Hindlimb muscle (tissue), 1 donor: Measurements from ENCODE around the gene KIF6. TPM values are rescaled to one million over a fixed set of nuclear protein-coding genes. Genes with fewer than 3 reads are reported as not detected.
"Not testable (repeated sequence)": the region's sequence is repeated elsewhere in the genome, so short reads cannot be mapped to it uniquely, and the experiment has no call there.

Experiments
- DNase-seq: peaks from one replicate; pipeline ENCODE4 v3.0.0-alpha.2; 2013
- polyA plus RNA-seq: library from polyadenylated mRNA; unstranded; fragments of 120-200 nt; gene quantifications from one replicate; pipeline ENCODE4 v1.2.1, GENCODE V29; 2013; ENCODE audit not compliant: insufficient read length

KIF6 gene, protein sequence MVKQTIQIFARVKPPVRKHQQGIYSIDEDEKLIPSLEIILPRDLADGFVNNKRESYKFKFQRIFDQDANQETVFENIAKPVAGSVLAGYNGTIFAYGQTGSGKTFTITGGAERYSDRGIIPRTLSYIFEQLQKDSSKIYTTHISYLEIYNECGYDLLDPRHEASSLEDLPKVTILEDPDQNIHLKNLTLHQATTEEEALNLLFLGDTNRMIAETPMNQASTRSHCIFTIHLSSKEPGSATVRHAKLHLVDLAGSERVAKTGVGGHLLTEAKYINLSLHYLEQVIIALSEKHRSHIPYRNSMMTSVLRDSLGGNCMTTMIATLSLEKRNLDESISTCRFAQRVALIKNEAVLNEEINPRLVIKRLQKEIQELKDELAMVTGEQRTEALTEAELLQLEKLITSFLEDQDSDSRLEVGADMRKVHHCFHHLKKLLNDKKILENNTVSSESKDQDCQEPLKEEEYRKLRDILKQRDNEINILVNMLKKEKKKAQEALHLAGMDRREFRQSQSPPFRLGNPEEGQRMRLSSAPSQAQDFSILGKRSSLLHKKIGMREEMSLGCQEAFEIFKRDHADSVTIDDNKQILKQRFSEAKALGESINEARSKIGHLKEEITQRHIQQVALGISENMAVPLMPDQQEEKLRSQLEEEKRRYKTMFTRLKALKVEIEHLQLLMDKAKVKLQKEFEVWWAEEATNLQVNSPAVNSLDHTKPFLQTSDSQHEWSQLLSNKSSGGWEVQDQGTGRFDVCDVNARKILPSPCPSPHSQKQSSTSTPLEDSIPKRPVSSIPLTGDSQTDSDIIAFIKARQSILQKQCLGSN
- 1.6 TPM for polyA plus RNA-seq

GRCh38 chr6:39724787-39725631 lies at the start of gene KIF6:
Gene KIF6, minus strand, starts transcription at chr6:39725408. Its CDS starts 98 bp downstream, at chr6:39725310.
- peak; percentile 88 for DNase-seq

DNA sequence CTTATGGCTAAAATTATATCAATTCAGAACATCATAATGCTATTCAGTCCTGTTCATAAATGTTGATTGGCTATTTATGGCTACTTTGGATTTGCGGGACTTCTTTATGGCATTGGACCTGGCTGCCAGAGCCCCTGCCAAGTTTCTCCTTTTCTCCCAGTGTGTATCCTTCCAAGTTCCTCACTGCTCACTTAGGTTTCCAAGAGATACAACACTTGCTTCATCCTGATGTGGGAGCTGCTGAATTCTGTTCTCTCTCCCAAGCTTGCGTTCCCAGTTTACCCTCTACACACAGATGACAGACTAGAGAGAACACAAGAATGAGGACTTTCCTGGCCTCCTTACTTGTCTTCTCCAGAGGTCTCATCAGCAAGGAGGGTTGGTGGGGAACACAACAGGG lies 48.6 kb upstream of the KIF6 start:
- DNase-seq: no peak

DNA sequence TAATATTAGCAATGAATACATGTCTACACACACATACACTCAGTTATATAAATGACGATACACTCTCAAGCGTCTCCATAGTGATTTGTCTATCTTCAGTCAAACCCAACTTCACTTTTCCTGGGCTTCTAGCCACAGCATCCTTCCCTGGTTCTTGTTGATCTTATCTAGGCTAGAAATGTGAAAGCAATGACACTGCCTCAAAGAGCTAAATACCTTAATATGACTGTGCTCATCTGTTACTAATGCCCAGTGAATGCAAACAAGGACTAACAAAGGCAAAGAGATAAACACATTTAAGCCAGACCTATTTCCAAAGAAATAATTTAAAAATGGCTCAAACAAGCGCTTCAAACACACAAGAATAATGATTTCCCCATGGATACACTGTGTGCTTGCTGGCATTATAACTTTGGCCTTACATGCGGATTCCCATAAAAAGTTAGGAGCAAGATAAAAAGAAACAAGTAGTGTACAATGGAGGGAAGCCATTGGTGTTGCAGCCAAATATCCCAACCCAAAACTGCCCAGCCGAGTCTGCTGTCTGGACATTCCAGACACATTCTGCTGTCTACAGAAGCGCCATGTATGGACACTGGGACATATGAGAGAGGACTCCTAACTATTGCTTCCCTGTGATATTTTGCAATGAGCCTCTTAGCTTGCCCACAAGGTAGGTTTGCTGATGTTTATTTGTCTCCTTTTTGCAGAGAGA lies 47.5 kb upstream of the KIF6 start:
- DNase-seq: no peak

DNA sequence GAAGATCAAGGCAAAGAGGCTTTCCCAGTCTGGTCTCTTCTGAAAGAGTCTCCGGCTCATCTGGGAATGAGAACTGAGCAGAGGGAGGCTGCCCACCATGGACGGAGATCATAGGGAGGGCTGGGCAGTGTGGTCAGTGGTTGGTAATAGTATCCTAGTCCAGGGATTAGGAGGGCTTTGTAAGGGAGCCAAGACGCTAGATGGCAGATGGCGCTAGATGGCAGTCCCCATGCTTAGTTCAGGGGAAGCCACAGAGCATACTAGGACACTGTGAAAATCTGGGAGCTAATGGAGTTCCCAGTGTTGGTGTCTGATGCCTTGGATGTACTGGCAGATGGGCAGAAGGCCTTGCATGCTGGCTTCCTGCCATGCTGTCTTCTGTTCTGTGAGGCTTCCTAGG lies 45.2 kb upstream of the KIF6 start:
- no peak for DNase-seq

- DNase-seq: no peak
Measured at GRCh38 chr6:39769012-39769411, 43.8 kb upstream of the KIF6 start.

GRCh38 chr6:39765508-39766065 lies 40.4 kb upstream of the KIF6 start:
- no peak for DNase-seq

- DNase-seq: no peak
Measured at GRCh38 chr6:39760226-39760952, 35.2 kb upstream of the KIF6 start.

DNA sequence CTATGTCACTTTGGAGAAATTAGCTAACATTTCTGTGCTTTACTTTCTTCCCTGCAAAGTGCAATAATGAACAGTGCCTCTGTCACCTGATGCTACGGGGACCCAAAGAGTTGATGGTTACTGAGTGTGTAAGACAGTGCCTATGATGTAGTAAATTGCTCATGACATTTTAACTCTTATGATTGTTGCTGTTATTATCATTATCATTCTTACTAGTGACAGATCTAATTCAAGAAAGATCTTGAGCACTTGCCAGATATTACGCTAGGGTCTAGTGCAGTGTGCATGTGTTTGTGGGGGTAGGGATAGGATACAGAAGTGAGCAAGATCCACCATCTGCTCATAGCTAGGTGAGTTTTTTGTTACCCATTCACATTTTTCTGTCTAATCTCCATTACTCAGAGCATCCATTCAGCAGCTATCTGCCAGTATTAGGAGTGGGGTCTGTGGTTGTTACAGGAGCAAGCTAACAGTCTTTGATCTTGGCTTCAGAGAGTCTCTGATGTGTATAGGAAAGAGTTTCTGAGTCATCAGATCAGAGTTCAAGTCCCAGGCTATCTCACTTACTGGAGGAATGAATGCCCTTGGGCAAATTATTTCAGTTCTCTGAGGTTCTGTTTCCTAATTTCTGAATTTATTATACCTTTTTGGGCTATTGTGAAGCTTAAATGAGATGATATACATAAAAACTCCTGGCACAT lies 33.8 kb upstream of the KIF6 start:
- DNase-seq: no peak

DNA sequence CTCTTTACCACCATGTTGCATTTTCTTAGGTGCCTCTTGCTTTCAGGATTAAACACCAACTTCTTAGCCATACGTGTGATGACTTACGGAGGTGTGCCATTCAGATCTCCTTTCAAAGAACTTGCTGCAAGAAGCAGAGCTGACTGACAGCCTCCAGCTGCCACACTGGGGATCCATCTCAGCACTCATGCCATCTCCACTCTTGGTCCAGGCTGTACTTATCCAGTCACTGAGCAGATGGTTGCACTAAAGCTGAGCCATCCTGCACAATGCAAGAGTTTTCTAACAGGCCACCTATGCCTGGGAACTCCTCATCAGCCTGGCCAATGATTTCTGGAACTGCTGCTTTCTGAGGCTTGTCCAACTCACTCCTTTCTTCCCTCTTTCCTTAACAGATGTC lies 31.4 kb upstream of the KIF6 start:
- DNase-seq: no peak

GRCh38 chr6:39755231-39755630 lies 30.0 kb upstream of the KIF6 start:
- DNase-seq: no peak

DNA sequence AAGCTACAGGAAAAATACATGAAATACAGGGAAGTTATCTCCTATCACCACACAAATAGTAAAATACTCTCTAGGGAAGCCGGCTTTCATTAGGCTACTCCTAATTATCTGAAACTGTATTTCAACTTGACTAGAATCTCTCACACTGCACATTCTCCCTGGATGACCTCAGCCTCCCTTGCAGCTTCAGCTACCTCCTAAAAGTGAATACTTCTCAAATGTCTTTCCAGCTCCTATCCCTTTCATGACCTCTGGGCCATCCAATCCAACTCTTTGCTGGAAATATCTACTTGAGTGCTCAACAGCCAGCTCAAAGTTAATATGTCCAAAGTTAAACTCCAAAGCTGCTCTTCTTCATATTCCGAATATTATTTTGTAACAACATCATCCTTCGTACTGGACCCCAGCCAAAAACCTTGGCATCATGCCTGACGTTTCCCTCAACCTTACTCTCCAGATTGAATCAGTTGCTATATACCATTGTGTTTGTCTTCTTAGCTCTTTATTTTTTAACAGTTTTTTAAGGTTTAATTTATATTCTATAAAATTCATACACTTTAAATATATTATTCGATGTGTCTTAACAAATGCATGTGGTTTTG lies 29.4 kb upstream of the KIF6 start:
- no peak for DNase-seq

GRCh38 chr6:39753725-39754045 lies 28.5 kb upstream of the KIF6 start:
- no peak for DNase-seq

DNA sequence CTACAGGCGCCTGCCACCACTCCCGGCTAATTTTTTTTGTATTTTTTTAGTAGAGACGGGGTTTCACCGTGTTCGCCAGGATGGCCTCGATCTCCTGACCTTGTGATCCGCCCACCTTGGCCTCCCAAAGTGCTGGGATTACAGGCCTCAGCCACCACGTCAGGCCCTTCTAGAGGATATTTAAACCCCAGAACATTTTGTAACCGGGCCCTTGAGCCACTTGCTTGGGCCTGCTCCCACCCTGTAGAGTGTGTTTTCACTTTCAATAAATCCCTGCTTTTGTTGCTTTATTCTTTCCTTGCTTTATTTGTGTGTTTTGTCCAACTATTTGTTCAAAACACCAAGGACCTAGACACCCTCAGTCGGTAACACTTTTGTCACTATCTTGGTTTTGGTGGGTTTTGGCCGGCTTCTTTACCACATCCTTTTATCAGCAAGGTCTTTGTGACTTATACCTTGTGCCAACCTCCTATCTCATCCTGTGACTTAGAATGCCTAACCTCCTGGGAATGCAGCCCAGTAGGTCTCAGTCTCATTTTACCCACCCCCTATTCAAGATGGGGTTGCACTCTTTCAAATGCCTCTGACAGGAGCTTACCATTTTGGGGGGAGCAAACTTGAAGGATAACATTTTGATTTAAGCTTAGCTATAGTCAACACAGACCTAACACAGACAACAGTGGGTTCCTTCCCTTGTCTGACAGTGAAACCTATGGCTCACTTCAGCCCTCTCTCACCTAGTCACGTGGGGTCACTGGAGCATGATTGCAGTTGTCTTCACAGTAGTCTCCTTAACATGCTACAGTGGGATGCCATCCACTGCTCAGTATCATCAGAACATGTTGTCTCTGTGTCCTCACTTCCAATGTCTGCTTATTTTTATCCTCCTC lies 27.9 kb upstream of the KIF6 start:
- no peak for DNase-seq

GRCh38 chr6:39746795-39747194 lies 21.6 kb upstream of the KIF6 start:
- DNase-seq: no peak

DNA sequence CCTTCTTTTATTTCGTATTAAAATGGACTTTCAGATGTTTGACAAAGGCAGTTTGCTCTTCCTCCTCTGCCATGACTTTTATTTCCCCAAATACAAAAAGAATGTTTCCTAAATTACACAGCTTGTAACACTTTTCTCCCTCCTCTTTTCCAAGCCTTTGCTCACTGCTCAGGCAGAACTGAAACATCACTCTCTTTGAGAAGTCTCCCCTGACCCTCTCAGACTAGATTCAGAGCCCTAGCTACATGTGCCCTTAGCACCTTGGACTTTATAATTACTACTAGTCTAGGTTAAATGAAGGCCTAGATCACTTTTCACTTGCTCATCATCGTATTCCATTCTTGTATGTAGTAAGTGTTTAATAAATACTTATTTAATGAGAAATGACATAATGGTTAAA lies 8.5 kb upstream of the KIF6 start:
- no peak for DNase-seq

DNA sequence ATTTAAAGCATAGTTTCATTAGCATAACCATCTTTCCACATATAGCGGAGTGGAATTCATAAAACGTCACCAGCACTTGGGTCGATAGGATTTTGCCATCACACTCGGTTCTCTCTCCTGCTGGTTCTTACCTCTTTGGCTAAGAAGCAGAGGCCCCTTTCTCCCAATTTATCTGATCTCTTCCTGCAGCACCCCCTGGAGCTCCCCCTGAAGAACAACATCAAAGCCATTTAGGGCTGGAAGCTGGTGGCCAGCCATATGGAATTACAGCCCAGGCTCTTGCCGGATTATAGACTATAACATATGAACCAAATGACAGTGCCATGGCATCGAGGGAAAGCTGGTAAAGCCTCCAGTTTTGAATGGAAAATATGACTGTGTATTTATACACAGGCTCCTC lies 6.4 kb upstream of the KIF6 start:
- no peak for DNase-seq

- no peak for DNase-seq
Measured at GRCh38 chr6:39729945-39730344, 4.7 kb upstream of the KIF6 start.

GRCh38 chr6:39725632-39725997 lies 407 bp upstream of the KIF6 start:
- DNase-seq: no peak

DNA sequence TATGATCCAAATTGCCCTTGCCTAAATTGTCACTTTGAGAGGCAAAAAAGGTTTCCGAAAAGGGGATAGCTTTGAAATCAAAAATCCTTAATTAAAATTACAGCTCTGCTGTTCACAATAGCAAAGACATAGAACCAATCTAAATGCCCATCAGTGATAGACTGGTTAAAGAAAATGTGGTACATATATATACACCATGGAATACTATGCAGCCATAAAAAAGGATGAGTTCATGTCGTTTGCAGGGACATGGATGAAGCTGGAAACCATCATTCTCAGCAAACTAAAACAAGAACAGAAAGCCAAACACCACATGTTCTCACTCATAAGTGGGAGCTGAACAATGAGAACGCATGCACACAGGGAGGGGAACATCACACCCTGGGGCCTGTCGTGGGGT lies 1.9 kb downstream of the KIF6 start:
- DNase-seq: not testable (repeated sequence)
